RPMI8226 (cell line): ENCODE measurements around the gene CALML5.

ENCODE experiments used
- DNase-seq: peaks from one replicate; pipeline ENCODE4 v3.0.0-alpha.2; 2015

CALML5 gene

DNA sequence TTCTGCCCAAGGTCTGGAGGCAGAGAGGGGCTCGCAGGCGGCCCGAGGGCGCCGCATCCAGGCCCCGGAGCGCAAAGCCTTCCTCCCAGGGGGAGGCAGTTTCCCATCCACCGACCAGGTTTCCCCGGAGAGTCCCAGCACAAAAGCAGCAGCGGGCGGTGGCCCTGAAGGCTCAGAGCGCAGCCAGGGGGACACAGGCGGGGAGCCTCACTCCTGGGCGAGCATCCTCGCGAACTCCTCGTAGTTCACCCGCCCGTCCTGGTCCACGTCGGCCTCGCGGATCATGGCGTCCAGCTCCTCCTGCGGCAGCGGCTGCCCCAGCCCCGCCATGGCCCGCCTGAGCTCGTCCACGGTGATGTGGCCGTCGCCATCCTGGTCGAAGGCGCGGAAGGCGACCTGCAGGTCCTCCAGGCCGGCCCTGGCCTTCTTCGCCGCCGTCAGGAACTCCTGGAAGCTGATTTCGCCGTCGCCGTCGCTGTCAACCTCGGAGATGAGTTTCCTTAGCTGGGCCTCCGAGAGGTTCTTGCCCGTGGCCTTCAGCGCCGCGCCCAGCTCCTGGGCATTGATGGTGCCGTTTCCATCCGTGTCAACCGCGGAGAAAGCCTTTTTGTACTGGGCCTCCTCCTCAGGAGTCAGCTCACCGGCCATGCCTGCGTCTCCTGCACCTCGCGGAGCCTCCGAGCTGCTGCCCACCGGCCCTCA lies 428 bp downstream of the CALML5 start:
- no peak for DNase-seq

DNA sequence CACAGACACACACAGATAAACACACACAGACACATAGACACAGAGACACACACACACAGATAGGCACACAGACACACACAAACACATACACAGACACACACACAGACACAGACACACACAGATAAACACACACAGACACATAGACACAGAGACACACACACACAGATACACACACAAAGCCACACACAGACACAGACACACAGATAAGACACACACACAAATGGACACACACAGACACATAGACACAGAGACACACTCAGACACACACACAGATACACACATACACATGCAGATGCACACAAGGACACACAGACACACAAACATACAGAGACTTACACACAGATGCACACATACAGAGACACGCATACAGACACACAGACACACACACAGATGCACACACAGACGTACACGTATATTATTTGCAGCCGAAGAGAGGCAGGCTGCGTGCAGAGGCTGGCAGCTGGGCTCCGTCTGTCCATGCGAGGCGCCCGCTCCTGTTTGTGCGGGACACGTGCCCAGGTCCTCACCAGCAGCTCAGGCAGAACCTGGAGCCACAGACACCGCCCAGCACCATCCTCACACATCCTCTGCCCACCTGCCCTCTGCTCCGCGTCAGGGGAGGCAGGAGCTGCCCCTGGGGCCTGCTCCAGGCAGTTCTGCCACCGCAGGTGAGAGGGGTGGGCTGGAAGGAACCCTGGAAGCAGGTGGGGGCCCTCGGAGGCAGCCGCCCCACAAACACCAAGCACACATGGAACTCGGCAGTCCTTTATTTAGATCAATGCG lies 1.2 kb downstream of the CALML5 start:
- no peak for DNase-seq

DNA sequence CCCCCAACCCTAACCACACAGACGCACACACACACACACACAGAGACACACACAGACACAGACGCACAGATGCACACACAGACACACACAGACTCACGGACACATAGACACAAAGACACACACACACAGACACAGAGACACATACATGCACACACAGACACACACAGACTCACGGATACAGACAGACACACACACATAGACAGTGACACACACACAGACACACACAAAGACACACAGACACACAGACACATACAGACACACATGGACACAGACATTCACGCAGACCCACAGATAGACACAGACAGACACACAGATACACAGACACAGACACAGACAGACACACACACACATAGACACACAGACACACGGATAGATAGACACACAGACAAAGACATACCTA lies 2.1 kb downstream of the CALML5 start:
- no peak for DNase-seq

DNA sequence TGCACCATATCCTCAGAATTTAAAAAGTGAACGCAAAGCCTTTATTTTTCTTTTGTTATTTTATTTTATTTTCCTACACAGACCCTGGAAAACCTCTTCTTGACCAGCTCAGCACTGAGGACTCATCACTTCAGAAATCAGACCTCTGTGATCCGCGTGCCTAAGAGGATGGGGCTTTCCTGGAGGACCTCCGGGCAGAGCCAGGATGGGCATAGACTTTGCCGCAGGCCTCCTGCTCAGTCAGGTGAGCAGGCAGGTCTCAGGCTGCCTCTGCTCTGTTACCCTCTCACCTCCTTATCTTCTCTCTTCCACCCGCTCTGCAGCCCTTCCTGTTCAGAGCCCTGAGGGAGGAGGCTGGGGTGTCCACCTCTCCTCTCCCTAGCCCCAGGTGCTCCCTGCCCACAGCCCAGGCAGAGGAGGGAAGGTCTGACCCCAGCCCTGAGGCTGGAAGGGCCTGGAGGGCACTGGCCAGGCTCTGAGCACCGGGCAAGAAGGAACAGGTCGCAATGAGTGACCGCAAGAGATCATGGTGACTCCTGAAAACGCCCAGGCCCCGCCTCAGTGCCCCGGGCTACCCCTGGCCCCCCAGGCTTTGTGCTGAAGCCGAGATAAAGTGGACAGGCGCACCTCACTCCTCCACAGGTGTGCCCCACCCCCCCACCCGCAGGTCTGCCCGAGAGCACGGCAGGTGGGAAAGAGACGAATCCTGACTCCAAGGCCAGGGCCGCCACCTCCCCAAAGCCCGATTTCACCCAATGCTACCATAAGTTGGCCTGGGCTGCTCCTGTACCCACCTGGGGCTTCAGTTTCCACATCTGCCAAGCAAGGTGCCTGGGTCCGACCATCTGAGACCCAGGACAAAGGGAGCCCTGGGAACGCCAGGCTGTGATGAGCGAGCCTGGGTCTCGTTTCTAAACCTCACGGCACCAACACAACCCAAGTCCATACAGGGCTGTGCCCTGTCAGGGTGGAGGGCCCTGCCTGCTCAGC lies 2.8 kb downstream of the CALML5 start:
- no peak for DNase-seq

DNA sequence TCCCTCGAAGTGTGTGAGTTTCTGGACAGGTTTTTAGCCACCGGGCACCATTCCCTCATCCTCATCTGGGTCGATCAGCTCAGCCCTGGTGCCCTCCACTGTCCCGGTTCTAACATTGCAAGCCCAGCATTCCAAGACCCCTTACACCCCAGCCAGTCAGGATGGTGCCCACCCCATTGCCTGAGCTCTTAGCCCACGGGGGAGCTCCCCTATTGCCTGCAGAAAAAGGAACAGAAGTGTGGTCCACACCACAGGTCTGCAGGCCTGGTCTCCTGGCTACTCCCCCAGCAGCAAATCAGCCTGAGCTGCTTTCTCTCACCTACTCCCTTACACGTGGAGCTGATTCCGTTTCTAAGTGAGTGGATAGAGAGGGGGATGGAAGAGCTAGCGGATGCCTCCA lies 4.8 kb downstream of the CALML5 start:
- DNase-seq: no peak

DNA sequence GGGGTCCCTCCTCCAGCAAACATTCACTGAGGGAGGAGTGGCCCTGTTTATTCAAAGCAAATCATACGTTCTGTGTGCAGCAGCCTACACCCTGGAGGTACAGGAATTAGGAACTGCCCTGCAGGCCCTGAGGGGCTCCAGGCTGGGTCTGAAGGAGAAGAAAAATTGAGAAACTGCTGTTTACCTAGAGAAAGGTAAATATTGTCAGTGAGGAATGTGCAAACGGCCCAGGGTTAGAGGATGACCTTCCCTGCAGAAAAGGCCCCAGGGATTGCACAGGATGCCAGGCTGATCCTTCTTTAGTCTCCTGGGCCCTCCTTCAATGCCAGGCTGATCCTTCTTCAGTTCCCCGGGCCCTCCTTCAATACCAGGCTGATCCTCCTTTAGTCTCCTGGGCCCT lies 5.7 kb downstream of the CALML5 start:
- no peak for DNase-seq

DNA sequence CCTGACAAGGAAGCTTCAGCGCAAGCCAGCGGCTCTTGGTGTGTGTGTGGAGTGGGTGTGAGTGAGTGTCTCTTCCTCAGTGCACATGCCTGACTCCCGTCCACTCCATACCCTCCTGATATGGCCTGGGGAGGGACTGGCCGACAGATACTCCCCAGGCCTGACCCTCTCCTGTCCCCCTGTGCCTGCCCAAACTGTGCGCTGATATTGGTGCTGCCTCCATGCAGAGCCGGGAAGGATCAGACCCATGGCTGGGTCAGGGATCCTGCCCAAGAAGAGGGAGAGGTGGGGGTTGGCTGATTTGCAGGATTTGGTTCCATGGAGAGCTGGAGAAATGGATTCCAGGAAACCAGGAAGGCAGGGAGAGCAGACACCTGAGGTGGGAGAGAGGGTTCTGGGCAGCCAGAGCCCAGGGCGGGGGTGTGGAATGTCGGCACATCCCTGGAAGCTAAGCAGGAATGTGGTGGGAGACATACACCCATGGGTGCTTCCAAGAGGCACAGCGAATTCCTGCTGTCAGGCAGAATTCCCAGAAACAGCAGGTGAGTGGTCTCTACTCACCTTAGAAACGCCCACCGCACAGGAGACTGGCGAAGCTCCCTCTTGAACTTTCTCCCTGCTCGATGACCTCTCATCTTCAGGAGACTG lies 6.3 kb downstream of the CALML5 start:
- no peak for DNase-seq

DNA sequence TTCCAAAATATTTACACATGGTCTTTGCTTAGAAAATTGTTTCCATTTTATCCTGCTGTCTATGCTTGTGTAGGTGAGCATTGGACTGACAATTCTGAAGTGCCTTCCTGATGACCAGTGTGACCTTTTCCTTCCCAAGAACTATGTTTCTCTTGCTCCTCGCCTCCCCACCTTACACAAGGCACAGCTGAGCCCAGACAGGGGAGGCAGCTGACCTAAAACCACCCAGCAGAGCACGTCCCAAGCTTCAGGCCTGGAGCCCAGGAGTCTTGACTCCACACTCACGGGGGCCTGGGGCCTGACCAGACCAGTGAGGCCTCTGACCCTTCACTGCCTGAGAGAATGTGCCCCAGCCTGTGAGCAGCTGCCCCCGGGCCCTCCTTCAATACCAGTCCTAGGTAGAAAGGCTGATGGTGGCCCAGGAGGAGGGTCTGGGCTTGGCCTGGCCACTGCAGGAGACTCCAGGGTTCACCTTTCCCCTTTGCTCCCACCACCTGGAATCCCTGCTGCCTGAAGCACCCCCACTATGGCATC lies 7.0 kb downstream of the CALML5 start:
- no peak for DNase-seq

DNA sequence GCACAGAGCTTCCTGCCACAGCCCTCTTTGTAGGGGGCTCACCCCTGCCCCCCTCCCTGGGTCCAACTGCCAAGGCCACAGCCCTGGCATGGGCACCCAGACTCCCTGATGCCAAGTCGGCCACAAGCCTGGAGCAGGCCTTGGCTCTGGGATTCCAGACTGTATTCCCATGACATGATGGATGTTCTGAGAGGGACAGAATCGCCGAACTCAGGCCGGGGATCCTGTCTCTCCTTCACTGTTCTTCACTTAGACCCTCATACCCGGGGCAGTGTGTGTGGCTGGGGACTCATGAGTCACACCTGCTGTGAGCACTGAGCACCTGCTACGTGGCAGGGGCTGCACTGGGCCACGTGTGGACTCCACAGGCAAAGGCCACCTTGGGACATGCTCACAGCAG lies 7.9 kb downstream of the CALML5 start:
- DNase-seq: no peak

DNA sequence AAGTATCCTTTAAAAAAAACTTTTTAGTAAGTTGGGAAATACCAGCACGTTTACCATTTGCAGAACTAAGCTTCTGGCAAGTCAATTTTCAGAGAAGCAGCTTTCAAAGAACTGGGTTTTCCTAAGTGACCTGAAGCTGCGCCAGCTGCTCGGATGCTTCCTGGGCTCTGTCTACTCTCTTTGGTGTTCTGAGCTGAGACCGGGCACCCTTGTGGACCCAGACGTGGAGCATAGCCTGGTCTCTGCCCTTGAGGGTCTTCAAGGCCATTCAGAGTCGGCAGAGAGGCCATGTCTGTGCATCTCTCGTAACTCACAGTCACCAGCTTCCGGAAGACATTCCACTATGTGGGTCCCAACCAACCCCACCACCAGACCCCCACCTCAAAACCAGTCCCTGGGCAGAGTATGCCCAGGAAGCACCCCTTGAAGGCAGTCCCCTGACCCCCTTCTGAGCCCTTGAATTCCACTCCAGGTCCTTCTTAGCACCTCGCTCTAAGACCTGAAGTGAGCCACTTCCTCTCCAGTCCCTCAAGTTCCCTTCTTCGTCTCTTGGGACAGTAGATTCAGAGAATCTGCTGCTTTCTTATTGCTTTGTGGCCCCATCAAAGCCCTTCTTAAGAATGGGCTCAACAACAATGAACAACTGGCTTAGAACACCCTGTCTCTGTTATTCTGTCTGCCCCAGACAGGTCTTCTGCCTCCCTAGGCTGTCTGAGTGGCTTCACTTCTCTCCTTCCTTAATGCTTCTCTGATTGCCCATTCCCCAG lies 8.5 kb downstream of the CALML5 start:
- no peak for DNase-seq

DNA sequence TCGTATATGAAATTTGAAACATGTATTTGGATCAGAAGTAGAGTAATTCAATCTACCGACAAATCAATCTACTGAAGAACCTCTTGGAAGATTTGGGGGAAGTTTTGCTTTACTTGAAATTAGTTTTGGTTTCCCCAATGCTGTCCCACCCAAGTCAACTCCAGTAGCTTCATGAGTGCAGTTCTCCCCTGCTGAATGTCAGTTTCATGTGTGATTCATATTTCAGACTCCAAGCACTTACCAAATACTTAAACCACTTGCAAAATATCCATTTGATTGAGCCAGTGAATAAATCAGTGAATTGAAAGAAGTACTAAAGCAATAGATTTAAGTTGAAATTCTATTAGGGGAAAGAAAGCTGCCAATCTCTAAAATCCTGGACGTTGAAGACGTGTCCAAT lies 9.3 kb downstream of the CALML5 start:
- DNase-seq: no peak

DNA sequence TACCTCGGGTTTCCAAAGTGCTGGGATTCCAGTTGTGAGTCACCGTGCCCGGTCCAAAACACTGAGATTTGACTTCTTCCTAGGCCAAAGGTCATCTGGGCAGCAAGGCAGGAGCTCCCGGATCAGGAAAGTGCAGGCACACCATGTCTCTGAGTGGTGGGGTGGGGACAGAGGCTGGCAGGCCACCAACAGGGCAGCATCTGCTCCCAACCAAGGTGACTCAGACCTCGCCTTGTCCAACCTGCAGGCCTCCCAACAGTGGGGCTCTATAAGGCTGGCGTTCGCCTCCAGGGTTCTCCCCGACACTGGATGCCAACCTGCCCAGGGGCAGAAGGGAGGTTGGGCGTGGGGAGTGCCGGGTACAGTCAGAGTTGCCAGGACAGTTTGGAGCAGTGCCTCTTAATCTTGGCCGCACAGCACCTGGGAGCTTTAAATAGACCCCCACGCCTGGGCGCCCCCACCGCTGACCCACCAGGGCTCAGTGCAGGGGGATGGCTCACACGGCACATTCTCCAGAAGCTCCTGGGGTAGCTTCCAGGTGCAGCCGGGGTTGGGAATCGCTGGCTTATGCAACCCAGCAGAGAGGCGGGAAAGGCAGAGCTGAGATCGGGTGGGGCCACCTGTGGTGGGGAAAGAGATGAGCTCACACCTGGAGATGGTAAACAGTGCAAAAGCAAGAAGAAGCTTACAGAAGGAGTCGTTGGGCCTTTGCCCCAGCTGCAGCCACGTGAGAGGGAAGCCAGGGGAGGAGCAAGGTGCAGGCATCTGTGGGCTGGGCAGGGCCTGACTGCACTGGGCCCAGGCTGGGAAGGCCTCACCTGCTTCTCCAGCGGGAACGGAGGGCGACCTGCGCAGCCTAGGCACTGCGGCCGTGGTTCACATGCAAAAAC lies 10.9 kb downstream of the CALML5 start:
- DNase-seq: peak; percentile 89

DNA sequence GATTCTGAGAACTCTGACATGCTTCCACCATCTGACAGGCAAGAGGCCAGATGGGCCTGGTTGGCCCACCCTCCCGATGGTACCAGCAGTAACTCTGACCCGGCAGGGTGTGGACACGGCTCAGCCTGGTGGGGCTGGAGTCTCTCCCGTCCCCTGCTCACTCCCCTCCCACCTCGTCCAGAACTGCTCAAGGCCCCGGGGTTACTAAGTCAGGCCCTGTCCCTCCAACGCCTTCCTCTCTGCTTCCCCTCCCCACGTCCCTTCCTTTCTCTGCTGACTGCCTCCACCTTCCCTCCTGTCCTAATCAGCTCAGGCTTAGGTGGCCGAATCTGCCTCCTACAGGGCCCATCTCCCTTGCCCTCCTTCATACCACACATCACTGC lies 12.5 kb downstream of the CALML5 start:
- DNase-seq: no peak

DNA sequence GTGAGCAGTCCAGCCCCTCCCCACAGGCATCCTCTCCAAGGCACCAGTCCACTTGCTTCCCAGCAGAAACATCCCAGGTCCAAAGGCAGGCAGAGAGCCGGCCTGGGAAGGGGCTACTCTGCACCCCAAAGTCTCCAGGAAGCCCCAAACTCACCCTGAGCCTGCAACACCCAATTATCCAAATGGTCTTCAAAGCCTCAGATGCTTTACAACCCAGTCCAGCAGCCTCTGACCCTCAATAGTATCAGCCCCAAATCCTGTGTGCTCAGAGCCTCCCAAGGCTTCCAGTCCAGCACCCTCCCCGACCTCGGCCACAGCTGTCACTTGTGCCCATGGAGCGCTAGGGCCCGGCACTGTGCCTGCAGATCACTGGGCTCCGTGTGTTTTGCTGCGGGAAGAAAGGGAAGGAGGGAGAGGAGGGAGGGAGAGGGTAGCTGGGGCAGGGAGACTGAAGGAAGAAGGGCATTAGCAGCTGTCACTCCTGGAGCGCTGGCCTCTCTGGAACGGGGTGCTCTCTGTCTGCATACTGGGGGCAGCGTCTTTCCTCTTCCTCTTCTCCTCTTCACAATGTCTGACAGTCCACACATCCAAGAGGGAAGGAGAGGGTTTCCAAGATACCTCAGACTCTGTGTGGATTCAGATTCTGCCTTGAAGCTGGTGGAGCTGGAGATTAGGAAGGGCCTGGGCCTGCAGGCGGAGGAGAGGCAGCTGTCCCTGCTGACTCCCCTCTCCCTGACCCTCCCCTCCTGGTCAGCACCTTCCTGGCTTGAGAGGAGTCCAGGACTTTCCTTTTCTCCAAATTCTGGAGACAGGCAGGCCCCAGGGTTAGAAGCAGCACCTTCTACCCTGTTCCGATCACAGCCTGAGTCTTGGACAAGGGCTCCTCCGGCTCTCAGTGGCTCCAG lies 13.2 kb downstream of the CALML5 start:
- DNase-seq: no peak

DNA sequence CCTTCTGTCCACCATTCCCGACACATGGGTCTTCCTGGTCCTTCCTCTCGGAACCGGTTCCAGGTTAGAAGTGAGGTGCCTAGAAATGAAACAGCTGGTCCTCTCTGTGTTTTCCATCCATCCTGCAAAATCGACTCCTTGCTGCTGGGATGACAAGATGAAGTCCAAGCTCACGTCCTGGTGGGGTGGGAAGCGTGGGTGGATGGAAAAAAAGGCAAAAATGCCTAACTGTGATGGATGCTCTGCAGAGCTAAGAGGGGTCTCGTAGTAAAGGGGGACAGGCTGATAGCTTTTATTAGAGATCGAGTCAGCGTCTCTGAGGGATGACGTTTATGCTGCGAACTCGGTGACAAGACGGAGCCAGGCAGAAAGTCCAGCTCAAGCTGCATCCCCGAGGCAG lies 14.1 kb downstream of the CALML5 start:
- DNase-seq: no peak

DNA sequence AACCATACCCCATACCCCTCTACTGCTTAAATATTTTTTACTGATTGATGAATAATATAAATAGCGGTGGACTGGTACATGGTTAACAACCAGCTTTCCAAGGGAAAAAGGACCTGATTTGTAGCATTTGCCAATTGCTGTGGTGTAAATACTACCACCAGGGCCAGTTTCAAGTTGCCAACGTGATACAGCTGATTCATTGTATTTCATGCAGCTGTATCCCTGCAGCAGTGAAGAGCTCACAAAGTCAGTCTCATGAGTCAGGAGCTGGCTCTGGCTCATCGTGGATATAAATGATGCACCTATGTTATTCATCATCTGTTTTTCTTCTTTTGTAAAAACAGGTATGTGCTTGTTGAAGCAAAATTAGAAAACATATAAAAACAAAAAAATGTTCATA lies 15.2 kb downstream of the CALML5 start:
- peak; percentile 24 for DNase-seq

DNA sequence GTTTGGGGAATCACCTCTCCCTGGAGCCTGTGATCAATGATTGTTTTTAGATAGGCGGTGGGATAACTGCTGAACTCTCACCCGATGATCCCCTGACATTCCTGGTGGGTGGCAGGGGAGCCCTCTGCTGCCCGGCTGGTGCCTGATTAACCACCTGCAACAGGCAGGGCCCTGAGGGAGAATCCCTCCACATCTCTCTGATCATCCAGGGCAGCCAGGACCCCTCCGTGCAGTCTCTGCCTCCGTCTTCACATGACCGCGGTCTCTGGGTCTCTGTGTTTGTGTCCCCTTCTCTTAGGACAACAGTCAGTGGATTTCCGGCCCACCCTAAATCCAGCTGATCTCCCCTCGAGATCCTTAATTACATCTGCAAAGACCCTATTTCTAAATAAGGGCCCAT lies 17.4 kb downstream of the CALML5 start:
- no peak for DNase-seq

DNA sequence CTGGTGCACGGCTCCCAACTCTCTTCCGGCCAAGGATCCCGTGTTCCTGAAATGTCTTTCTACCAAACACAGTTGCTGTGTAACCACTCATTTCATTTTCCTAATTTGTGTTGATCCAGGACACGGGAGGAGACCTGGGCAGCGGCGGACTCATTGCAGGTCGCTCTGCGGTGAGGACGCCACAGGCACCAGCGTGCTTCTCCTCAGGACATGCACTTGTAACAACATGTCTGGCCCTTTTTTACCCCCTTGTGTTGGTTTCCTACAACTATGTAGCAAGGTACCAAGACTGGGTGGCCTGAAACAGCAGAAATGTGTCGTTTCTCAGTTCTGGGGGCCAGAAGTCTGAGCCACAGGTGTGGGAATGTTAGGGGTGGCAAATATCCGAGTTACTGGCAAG lies 18.2 kb downstream of the CALML5 start:
- DNase-seq: no peak

DNA sequence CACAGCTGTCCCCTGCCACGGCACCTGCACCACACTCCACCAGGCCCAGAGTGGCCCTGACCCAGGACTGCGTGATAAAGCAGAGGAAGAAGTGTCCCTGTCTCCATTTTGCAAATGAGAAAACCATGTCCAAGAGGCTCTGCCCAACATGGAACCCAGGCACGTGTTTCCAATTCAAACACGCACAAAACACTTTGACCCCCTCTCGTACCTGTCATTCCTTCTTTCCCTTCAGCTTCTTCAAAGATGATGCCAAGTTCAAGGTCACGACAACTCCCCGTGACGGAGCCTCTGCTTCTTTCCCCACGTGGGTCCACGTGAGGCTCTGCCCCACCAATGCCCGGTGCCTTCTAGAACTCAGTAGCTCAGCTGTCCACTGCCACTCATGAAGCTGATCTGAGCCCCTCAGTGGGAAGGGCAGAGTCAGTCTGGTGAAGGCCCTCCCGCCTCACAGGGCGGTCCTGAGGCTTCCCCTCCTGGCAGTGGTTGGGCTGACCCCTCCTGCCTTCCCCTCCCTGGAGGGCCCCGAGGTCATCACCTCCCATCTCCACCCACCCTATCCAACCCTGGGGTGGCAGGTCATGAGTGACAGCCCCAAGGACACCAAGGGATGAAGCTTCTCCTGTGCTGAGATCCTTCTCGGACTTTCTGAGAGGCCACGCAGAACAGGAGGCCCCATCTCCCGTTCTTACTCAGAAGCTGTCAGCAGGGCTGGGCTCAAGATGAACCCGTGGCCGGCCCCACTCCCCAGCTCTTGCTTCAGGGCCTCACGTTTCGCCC lies 19.0 kb downstream of the CALML5 start:
- no peak for DNase-seq
